ENCODE data around the gene LRP1.

LRP1 gene

GRCh38 chr12:57215065-57215464, 86.8 kb downstream of the LRP1 start:
- DNase-seq = no peak

GRCh38 chr12:57215668-57216013, 87.4 kb downstream of the LRP1 start:
- DNase-seq = no peak

GRCh38 chr12:57216014-57216911, 88.0 kb downstream of the LRP1 start, which contains the start of gene NXPH4:
Gene NXPH4, plus strand, starts transcription at chr12:57216794. Its CDS starts 176 bp downstream, at chr12:57216970.
- no peak for DNase-seq

GRCh38 chr12:57216921-57217879, 88.9 kb downstream of the LRP1 start:
- DNase-seq = no peak

- DNase-seq = no peak
Measured at GRCh38 chr12:57218030-57218853, 90.0 kb downstream of the LRP1 start.

GRCh38 chr12:57219205-57219992, 91.1 kb downstream of the LRP1 start:
- DNase-seq = no peak

GRCh38 chr12:57219993-57220754, 91.9 kb downstream of the LRP1 start:
- DNase-seq = no peak

GRCh38 chr12:57220770-57221168, 92.5 kb downstream of the LRP1 start:
- DNase-seq = no peak

GRCh38 chr12:57221169-57221917, 93.1 kb downstream of the LRP1 start:
- DNase-seq = no peak

- no peak for DNase-seq
Measured at GRCh38 chr12:57222286-57223190, 94.3 kb downstream of the LRP1 start.

- DNase-seq = no peak
Measured at GRCh38 chr12:57223191-57224165, 95.2 kb downstream of the LRP1 start.

- DNase-seq = no peak
Measured at GRCh38 chr12:57224278-57224972, 96.1 kb downstream of the LRP1 start.

GRCh38 chr12:57224973-57225679, 96.8 kb downstream of the LRP1 start:
- DNase-seq = no peak

- DNase-seq = no peak
Measured at GRCh38 chr12:57225680-57226210, 97.5 kb downstream of the LRP1 start.

GRCh38 chr12:57226588-57227314, 98.5 kb downstream of the LRP1 start:
- no peak for DNase-seq

Measured in NCI-H1417 treated with DMSO at 0.1 percent for 48 hours (cell line).